LNCaP clone FGC (cell line): ENCODE data around the gene LRRIQ4.

ENCODE experiments used
- DNase-seq: peaks from one replicate; pipeline ENCODE4 v3.0.0-alpha.2; 2011; ENCODE audit warnings: low read depth
- H3K4me3 ChIP-seq: 2 replicates; pipeline ENCODE4 v1.5.1; 2011; ENCODE audit warnings: mild to moderate bottlenecking, low read depth, low read length, control low read depth
- TF ChIP-seq, protein P1 (sequence below): IDR thresholded peaks from 2 replicates; pipeline ENCODE4 v1.5.1; 2012; ENCODE audit warnings: mild to moderate bottlenecking; ENCODE audit not compliant: control insufficient read depth, insufficient read depth; ENCODE audit errors: extremely low read depth

The LRRIQ4 gene

GRCh38 chr3:169838511-169839030 is 25.9 kb downstream of the LRRIQ4 start:
- H3K4me3 ChIP-seq = no peak overlapping the region
- DNase-seq = no peak
- TF ChIP-seq, protein P1, sequence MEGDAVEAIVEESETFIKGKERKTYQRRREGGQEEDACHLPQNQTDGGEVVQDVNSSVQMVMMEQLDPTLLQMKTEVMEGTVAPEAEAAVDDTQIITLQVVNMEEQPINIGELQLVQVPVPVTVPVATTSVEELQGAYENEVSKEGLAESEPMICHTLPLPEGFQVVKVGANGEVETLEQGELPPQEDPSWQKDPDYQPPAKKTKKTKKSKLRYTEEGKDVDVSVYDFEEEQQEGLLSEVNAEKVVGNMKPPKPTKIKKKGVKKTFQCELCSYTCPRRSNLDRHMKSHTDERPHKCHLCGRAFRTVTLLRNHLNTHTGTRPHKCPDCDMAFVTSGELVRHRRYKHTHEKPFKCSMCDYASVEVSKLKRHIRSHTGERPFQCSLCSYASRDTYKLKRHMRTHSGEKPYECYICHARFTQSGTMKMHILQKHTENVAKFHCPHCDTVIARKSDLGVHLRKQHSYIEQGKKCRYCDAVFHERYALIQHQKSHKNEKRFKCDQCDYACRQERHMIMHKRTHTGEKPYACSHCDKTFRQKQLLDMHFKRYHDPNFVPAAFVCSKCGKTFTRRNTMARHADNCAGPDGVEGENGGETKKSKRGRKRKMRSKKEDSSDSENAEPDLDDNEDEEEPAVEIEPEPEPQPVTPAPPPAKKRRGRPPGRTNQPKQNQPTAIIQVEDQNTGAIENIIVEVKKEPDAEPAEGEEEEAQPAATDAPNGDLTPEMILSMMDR = no peak

DNA sequence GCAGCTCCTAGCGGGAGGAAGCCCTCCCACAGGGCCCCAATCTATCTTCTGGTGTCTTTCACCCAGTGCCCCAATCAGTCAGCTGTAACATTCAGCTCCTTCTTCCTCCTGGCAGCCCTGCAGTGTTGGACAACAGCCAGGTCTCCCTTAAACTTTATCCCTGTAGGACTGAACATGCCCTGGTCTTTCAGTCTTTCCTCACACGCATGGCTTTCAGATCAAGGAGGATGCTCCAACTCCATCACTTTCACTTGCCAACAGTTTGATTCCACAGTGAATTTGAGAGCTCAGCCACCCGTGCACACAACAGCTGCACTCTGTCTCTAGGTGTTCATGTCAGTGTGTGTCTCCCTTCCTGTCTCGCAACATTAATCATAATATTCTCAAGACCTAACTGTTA is 28.5 kb downstream of the LRRIQ4 start:
- DNase-seq = no peak
- no peak overlapping the region for H3K4me3 ChIP-seq
- TF ChIP-seq, protein P1 = no peak

GRCh38 chr3:169842960-169843359 is 30.3 kb downstream of the LRRIQ4 start:
- no peak overlapping the region for H3K4me3 ChIP-seq
- no peak for DNase-seq

GRCh38 chr3:169846458-169847193 is 34.0 kb downstream of the LRRIQ4 start:
- DNase-seq = no peak

More at GRCh38 chr3:169842960-169843359, 30.3 kb downstream of the LRRIQ4 start:
- TF ChIP-seq, protein P1 = no peak

DNA sequence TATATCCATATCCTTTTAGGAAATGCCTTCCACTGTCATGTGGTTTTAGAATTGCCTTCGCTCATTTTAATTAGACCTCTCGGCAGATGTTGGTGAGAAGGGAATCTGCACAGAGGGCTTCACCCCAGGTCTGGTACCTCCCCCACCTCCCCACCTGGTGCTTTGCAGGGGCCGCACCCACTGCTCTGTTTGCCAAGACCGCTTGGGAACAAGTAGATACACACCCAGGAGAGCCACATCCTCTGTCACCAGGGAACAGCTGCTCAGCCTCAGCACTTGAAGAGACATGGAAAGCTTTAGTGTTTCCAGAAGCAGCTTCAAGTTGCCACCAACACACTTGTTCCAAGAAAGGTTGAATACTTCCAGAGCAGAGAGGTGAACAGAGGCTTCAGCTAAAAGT is 35.2 kb downstream of the LRRIQ4 start:
- DNase-seq = no peak
- TF ChIP-seq, protein P1 = no peak
- no peak overlapping the region for H3K4me3 ChIP-seq

More at GRCh38 chr3:169846458-169847193, 34.0 kb downstream of the LRRIQ4 start:
- no peak overlapping the region for H3K4me3 ChIP-seq
- TF ChIP-seq, protein P1 = no peak

DNA sequence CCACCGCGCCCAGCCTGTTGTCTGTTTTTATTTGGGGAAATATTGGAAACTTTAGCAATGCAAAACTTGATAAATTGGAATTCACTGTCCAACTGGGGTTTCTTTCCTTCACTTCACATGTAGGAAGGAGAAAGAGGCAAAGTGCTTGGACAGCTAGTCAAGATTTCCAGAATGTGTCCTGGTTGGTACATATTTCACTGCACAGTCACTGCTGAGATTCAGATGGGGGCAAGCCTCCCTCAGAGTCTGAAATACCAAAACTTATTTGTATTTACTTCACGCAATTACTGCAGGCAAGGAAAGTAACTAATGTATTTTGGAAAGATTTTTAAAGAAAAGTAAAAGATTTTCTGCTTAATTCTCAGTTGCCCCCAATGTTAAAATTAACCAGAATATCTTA is 36.1 kb downstream of the LRRIQ4 start:
- TF ChIP-seq, protein P1 = no peak
- H3K4me3 ChIP-seq = no peak overlapping the region
- no peak for DNase-seq
